ENCODE data around the gene TEX22.

- TF ChIP-seq POLR2A (IDR thresholded peaks at IDR 0.05) (no peak), EP300 (IDR thresholded peaks at IDR 0.05; ENCODE audit: low read depth) (no peak)
- TF ChIP-seq, protein P1, sequence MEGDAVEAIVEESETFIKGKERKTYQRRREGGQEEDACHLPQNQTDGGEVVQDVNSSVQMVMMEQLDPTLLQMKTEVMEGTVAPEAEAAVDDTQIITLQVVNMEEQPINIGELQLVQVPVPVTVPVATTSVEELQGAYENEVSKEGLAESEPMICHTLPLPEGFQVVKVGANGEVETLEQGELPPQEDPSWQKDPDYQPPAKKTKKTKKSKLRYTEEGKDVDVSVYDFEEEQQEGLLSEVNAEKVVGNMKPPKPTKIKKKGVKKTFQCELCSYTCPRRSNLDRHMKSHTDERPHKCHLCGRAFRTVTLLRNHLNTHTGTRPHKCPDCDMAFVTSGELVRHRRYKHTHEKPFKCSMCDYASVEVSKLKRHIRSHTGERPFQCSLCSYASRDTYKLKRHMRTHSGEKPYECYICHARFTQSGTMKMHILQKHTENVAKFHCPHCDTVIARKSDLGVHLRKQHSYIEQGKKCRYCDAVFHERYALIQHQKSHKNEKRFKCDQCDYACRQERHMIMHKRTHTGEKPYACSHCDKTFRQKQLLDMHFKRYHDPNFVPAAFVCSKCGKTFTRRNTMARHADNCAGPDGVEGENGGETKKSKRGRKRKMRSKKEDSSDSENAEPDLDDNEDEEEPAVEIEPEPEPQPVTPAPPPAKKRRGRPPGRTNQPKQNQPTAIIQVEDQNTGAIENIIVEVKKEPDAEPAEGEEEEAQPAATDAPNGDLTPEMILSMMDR (IDR thresholded peaks at IDR 0.05) = no peak
Observed at GRCh38 chr14:105401699-105402098, 3.4 kb downstream of the TEX22 start.
